Psoas muscle (tissue), 8 donors: Measurements from ENCODE around the gene RBFOX2. TPM values are rescaled to one million over a fixed set of nuclear protein-coding genes. Genes with fewer than 3 reads are reported as not detected.
"Not testable (repeated sequence)": the region's sequence is repeated elsewhere in the genome, so short reads cannot be mapped to it uniquely, and the experiment has no call there.

Experiments used
- ATAC-seq, 4 donors: fragments of 200-7000 bp; cut with Tn5 transposase; one replicate each; pipeline ENCODE4 v1.9.1; 2020; ENCODE audit warnings: moderate library complexity in 3 of 4, mild to moderate bottlenecking in 2 of 4
- DNase-seq, 2 donors: peaks; one replicate each; pipeline ENCODE4 v3.0.0-alpha.2; 2020
- H3K27ac ChIP-seq: fragments of 200-600 bp; one replicate; pipeline ENCODE4 v1.8.0; 2022
- H3K27me3 ChIP-seq, 3 donors: fragments of 200-600 bp in 1 of 3; one replicate each; pipeline versions ENCODE4 v1.6.1 to v1.8.0; 2013 to 2022; ENCODE audit warnings: low read length in 2 of 3, mild to moderate bottlenecking in 2 of 3, moderate library complexity in 1 of 3; ENCODE audit not compliant: insufficient read depth in 3 of 3
- H3K36me3 ChIP-seq, 2 donors: fragments of 200-600 bp in 1 of 2; one replicate each; pipeline versions ENCODE4 v1.6.1 to v1.8.0; 2013 to 2022; ENCODE audit warnings: low read depth in 1 of 2, mild to moderate bottlenecking in 1 of 2, moderate library complexity in 1 of 2; ENCODE audit not compliant: insufficient read depth in 1 of 2
- H3K4me1 ChIP-seq: fragments of 200-600 bp; one replicate; pipeline ENCODE4 v1.8.0; 2022
- H3K4me3 ChIP-seq: fragments of 200-600 bp; one replicate; pipeline ENCODE4 v1.8.0; 2022; ENCODE audit warnings: mild to moderate bottlenecking
- H3K9me3 ChIP-seq: fragments of 200-600 bp; one replicate; pipeline ENCODE4 v1.8.0; 2022
- WGBS, 3 donors: extraction: QIAGEN DNeasy Blood & Tissue Kit; methylation state at CpG; one replicate each; pipeline versions ENCODE4 v1.1.6 to v1.1.7; 2013; 5-methylcytosine and 5-hydroxymethylcytosine counted together
- intact Hi-C, 2 donors: fragments of 100-400 bp; cut with DNase I; formaldehyde crosslinking; loops; one replicate each; pipeline versions ENCODE4 v1.11.0 to v1.14.2; 2022
- polyA plus RNA-seq, 3 donors: library from polyadenylated mRNA; stranded (reverse); fragments of 200-250 nt; gene quantifications; one replicate each; pipeline ENCODE4 v1.2.3, GENCODE V29; 2013
- total RNA-seq, 4 donors: library from RNA; stranded (reverse); fragmentation: NEBNext Ultra II Directional in 2 of 4; extraction: Animal tissue kit (Norgen Biotek cat#: 25700) in 2 of 4; gene quantifications; one replicate each; pipeline versions ENCODE4 v1.2.1 to v1.2.4, GENCODE V29; 2021 to 2023
- TF ChIP-seq, protein P1 (sequence below): fragments of 200-600 bp; IDR thresholded peaks from one replicate; pipeline ENCODE4 v1.8.0; 2022; ENCODE audit warnings: antibody characterized with exemption
- donor health status: healthy with polysubstance abuse.
- donor health status: DM: no; HTN: no; CAD: no; lungs with moderate emphysema.
- donor health status: Bipolar disorder and iron deficiency.
- donor health status: healthy.
- donor health status: DM: yes; HTN: yes; CAD: no.
- donor health status: DM: no; HTN: no; CAD: no.
- donor health status: DM: no; HTN: no; CAD: no.
- donor health status: DM: yes; HTN: yes; CAD: no.

Gene RBFOX2
- total and polyA plus RNA-seq, 7 donors: 7.7 to 50.4 (median 28.4) TPM

DNA sequence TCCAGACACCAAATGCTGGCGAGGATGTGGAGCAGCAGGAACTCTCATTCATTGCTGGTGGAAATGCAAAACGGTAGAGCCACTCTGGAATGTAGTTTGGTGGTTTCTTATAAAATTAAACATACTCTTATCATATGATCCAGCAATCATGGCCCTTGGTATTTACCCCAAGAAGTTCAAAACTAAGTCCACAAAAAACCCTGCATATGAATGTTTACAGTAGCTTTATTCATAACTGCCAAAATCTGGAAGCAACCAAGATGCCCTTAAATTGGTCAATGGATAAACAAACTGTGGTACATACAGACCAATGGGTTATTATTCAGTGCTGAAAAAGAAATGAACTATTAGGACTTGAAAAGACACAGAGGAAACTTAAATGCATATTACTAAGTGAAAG, 223.2 kb downstream of the RBFOX2 start:
- no peak overlapping the region for H3K4me3 ChIP-seq
- no peak overlapping the region for H3K27ac ChIP-seq
- intact Hi-C loops: no loop called here
- ATAC-seq (no peak), DNase-seq (no peak)
- peaks cover 0 to 28% of the 10 kb centered on the region in 2 donors for H3K36me3 ChIP-seq
- H3K4me1 ChIP-seq: peaks cover 40% of the 10 kb centered on the region
- 77 to 81% (median 79%) methylated on average over 2 of the region's 2 CpGs for WGBS, 3 donors
- H3K27me3 ChIP-seq: no peaks in the 10 kb centered on the region
- no peaks in the 10 kb centered on the region for H3K9me3 ChIP-seq
- TF ChIP-seq, protein P1, sequence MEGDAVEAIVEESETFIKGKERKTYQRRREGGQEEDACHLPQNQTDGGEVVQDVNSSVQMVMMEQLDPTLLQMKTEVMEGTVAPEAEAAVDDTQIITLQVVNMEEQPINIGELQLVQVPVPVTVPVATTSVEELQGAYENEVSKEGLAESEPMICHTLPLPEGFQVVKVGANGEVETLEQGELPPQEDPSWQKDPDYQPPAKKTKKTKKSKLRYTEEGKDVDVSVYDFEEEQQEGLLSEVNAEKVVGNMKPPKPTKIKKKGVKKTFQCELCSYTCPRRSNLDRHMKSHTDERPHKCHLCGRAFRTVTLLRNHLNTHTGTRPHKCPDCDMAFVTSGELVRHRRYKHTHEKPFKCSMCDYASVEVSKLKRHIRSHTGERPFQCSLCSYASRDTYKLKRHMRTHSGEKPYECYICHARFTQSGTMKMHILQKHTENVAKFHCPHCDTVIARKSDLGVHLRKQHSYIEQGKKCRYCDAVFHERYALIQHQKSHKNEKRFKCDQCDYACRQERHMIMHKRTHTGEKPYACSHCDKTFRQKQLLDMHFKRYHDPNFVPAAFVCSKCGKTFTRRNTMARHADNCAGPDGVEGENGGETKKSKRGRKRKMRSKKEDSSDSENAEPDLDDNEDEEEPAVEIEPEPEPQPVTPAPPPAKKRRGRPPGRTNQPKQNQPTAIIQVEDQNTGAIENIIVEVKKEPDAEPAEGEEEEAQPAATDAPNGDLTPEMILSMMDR: no peak

DNA sequence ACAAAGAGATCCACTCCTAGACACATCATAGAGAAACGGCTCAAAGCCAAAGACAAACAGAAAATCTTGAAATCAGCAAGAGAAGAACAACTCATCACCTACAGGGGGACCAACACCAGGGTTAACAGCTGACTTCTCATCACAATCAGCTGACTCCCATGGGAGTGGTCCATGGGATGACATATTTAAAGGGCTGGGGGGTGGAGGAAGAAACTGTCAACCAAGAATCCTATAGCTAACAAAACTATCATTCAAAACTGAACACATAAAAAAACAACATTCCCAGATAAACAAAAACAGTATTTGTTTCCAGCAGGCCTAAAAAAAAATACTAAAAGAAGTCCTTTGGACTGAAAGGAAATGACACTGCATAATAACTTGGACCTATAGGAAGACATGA, 224.2 kb downstream of the RBFOX2 start:
- no peak for ATAC-seq
- Histone ChIP-seq H3K4me1 (peaks cover 45% of the 10 kb centered on the region), H3K4me3 (no peak overlapping the region), H3K9me3 (no peaks in the 10 kb centered on the region), H3K36me3 (peaks cover 0 to 23% of the 10 kb centered on the region in 2 donors), H3K27ac (no peak overlapping the region), H3K27me3 (no peaks in the 10 kb centered on the region)
- DNase-seq: no peak
- intact Hi-C loops: no loop called here
- 80 to 100% (median 96%) methylated on average over 1 of the region's 1 CpG for WGBS, 3 donors
- TF ChIP-seq, protein P1: no peak

DNA sequence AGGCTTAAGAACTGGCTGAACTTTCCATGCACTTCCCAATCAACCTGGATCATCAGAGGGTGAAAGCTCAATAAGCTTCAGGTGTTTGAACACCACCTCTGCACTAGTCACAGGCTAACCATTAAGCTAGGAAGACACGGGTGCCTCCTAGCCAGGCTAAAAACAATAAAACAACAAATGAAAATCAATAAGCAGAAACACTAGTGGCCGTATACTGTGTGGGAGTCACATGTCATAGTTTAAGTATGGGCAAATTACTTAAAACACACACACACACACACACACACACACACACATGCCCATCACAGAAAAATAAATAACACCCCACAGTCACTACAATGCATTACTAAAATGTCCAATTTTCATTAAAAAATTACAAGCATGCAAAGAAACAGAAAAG, 225.7 kb downstream of the RBFOX2 start:
- TF ChIP-seq, protein P1: no peak
- H3K9me3 ChIP-seq: no peaks in the 10 kb centered on the region
- peak overlapping the region; percentile 17 for H3K27ac ChIP-seq
- ATAC-seq: no peak
- H3K4me1 ChIP-seq: peaks cover 40% of the 10 kb centered on the region
- no peak for DNase-seq
- intact Hi-C loops: no loop called here
- no peaks in the 10 kb centered on the region for H3K27me3 ChIP-seq
- H3K4me3 ChIP-seq: no peak overlapping the region
- peaks cover 0 to 9% of the 10 kb centered on the region in 2 donors for H3K36me3 ChIP-seq
- 67 to 70% (median 70%) methylated on average over 2 of the region's 2 CpGs for whole genome bisulfite sequencing, 3 donors

DNA sequence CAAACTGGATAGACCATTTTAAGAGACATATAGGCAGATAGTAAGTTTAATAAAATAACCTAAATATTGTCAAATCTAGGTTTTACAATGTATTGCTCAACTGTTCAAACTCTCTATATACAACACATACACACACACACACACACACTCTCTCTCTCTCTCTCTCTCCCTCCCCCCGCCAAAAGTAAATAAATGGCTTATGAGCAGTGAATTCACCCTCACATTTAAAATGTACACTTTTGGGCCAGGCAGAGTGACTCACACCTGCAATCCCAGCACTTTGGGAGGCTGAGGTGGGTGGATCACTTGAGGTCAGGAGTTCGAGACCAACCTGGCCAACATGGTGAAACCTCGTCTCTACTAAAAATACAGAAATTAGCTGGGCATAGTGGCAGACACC, 227.3 kb downstream of the RBFOX2 start:
- WGBS, 3 donors: 79 to 94% (median 93%) methylated on average over 3 of the region's 3 CpGs
- H3K9me3 ChIP-seq, H3K4me3 ChIP-seq, intact Hi-C loops, H3K27ac ChIP-seq, H3K36me3 ChIP-seq, ATAC-seq, H3K27me3 ChIP-seq, DNase-seq: not testable (repeated sequence)
- peaks cover 41% of the 10 kb centered on the region for H3K4me1 ChIP-seq

DNA sequence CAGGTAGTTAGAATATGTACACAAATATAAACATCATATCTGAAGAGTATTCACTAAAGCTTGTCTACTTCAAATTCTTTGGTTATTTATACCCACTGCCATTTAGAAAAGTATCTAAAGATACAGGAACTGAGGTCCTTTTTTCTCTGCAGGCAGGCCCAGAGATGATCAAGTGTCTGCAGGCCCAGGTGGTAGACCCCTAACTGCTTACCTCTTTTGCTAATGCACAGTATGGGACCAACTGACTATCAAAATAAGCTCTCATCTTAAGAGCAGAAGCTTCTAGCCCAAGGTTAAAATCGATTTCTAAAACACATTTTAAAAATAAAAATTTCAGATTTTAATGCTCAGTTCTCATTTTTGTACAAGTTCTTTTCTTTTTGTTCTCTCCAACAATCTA, 229.5 kb downstream of the RBFOX2 start:
- no peak for DNase-seq
- Histone ChIP-seq H3K9me3 (no peaks in the 10 kb centered on the region), H3K36me3 (no peaks in the 10 kb centered on the region), H3K27ac (no peak overlapping the region), H3K27me3 (no peaks in the 10 kb centered on the region), H3K4me3 (no peak overlapping the region), H3K4me1 (peaks cover 37% of the 10 kb centered on the region)
- no peak for ATAC-seq
- intact Hi-C loops: no loop called here
- TF ChIP-seq, protein P1: no peak
- WGBS, 3 donors: 85 to 93% (median 88%) methylated on average over 1 of the region's 1 CpG
